Measurements from ENCODE around the gene PHACTR3. TPM values are rescaled to one million over a fixed set of nuclear protein-coding genes. Genes with fewer than 3 reads are reported as not detected.

PHACTR3 gene
- total RNA-seq, 2 donors from 2014 or later = 0.86 to 24.2 TPM

GRCh38 chr20:59742351-59743095 is 138.2 kb downstream of the PHACTR3 start:
- H3K36me3 ChIP-seq = no peaks in the 10 kb centered on the region
- no peak overlapping the region for H3K4me3 ChIP-seq
- no peak overlapping the region for H3K27ac ChIP-seq
- no peaks in the 10 kb centered on the region for H3K9me3 ChIP-seq
- TF ChIP-seq CTCF (IDR thresholded peaks at IDR 0.05) = no peak
- H3K4me1 ChIP-seq = no peaks in the 10 kb centered on the region
- DNase-seq (ENCODE audit: low spot score) = no peak
- H3K27me3 ChIP-seq = no peaks in the 10 kb centered on the region

DNA sequence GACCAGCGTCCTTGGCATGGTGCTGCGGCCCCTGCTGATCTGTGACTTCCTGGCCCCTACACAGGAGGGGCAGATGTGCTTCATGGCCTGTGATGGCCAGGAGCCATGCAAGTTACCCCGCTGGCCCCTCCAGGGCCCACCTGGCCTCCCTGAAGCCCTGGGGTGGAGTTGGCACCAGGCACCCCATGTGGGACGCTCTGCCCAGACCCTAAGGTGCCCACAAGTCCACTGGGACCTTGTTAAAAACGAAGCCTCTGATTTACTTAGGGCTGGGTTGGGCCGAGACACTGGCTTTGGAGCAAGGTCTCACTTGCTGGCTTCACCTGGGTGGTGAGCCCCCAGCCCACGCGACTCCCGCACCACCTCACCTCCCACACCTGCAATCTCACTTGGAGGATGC is 139.0 kb downstream of the PHACTR3 start:
- Histone ChIP-seq H3K4me1 (no peaks in the 10 kb centered on the region), H3K36me3 (no peaks in the 10 kb centered on the region), H3K27ac (no peak overlapping the region), H3K27me3 (no peaks in the 10 kb centered on the region), H3K9me3 (no peaks in the 10 kb centered on the region), H3K4me3 (no peak overlapping the region)
- no peak for DNase-seq (ENCODE audit: low spot score)
- no peak for TF ChIP-seq CTCF (IDR thresholded peaks at IDR 0.05)

GRCh38 chr20:59743767-59744485 is 139.6 kb downstream of the PHACTR3 start:
- H3K27ac ChIP-seq = no peak overlapping the region
- no peak overlapping the region for H3K4me3 ChIP-seq
- no peaks in the 10 kb centered on the region for H3K9me3 ChIP-seq
- TF ChIP-seq CTCF (IDR thresholded peaks at IDR 0.05) = no peak
- no peaks in the 10 kb centered on the region for H3K36me3 ChIP-seq
- peaks cover 0 to 5% of the 10 kb centered on the region in 2 donors for H3K4me1 ChIP-seq
- DNase-seq (ENCODE audit: low spot score) = no peak
- H3K27me3 ChIP-seq = no peaks in the 10 kb centered on the region

DNA sequence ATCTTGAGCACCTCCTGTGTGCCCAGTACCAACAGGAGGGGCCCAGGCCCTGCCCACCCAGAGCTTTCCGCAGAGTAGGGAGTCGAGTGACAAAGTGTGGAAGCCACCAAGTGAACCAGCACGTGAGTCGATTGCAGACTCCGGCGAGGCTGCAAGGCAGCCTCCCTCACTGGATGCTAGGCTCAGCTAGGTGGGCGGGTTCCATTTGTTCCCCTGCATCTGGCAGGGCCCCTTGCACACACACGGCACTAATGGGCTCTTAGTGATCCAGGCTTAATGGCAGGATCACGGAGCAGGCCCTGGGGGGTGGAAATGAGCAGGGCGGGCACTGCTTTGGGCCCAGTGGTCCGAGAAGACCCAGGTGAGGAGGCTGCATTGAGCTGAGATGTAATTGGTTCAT is 140.4 kb downstream of the PHACTR3 start:
- H3K9me3 ChIP-seq = no peaks in the 10 kb centered on the region
- H3K27ac ChIP-seq = no peak overlapping the region
- TF ChIP-seq CTCF (IDR thresholded peaks at IDR 0.05) = no peak

GRCh38 chr20:59745201-59745600 is 140.9 kb downstream of the PHACTR3 start:
- Histone ChIP-seq H3K36me3 (no peaks in the 10 kb centered on the region), H3K9me3 (no peaks in the 10 kb centered on the region), H3K27ac (no peak overlapping the region), H3K27me3 (no peaks in the 10 kb centered on the region), H3K4me3 (no peak overlapping the region), H3K4me1 (peaks cover 0 to 12% of the 10 kb centered on the region in 2 donors)
- no peak for DNase-seq (ENCODE audit: low spot score)
- TF ChIP-seq CTCF (IDR thresholded peaks at IDR 0.05) = no peak

More for the DNA sequence above, 140.4 kb downstream of the PHACTR3 start:
- Histone ChIP-seq H3K36me3 (no peaks in the 10 kb centered on the region), H3K4me3 (no peak overlapping the region), H3K27me3 (no peaks in the 10 kb centered on the region), H3K4me1 (peaks cover 0 to 12% of the 10 kb centered on the region in 2 donors)
- DNase-seq (ENCODE audit: low spot score) = no peak

Data from right atrium auricular region (tissue), 2 donors.